ENCODE data around the gene PCNX1.
"Not testable (repeated sequence)": the region's sequence is repeated elsewhere in the genome, so short reads cannot be mapped to it uniquely, and the experiment has no call there.

PCNX1 gene

DNA sequence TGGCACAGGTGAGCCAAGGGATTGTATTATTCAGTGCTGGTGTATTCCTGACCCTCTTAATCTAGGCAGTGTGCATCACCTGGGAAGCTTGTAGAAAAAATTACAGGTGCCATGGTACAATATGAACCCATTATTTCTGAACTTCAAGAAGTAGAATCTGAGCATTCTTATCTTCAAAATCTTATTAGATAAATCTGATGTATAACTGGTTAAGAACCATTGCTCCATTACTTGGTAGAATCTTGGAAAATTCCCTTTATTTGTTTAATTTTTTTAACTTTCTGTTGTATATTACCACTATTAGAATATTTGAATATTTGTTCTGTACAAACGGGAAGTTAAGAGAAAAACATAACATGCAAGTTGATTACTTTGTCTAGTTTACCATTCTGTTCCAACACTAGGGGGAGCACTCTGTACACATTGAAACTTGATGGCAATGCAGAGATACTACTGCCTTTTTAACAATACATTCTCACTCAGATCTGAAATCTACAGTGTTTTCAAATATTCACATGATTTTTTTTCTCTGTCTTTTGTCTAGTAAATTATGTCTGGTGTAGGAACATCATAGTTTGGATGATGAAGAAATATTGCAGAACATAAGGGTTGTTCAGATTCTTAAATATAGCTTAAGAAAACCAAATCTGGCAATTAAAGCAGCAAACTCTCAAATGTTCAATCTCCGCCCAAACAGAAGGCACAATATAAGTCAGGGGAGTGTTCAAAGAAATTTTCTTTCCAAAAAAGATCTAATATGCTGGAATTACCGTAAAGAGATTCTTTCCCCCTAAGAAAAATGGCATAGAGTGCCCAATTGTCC is 196.6 kb downstream of the PCNX1 start:
- DNase-seq = peak in 1 of 2 experiments; percentile 3

DNA sequence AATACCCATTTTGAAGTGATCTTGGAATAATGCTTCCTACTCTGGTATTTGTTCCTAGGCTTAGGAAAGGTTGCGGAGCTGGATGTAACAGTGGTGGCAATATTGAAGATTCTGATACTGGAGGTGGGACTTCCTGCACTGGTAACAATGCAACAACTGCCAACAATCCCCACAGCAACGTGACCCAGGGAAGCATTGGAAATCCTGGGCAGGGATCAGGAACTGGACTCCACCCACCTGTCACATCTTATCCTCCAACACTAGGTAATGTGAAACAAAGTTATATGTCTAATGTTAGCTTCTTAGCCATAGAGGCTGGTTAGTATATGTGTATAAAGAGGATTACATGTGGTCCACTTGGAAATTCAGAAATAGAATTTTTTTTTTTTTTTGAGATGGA is 197.9 kb downstream of the PCNX1 start:
- no peak for DNase-seq

DNA sequence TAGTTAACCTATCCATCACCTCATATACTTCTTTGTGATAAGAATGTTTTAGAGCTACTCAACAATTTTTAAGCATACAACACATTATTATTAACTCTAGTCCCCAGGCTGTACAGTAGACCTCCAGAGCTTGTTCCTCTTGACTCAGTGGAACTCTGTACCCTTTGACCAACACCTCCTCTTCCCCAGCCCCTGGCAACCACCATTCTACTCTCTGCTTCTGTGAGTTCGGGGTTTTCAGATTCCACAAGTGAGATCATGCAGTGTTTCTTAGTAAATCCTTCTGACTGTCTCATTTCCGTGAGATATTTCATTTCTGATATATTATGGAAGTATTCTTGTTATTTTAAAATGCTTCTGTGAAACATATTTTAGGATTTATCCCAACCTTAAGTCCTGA is 200.7 kb downstream of the PCNX1 start:
- no peak for DNase-seq

DNA sequence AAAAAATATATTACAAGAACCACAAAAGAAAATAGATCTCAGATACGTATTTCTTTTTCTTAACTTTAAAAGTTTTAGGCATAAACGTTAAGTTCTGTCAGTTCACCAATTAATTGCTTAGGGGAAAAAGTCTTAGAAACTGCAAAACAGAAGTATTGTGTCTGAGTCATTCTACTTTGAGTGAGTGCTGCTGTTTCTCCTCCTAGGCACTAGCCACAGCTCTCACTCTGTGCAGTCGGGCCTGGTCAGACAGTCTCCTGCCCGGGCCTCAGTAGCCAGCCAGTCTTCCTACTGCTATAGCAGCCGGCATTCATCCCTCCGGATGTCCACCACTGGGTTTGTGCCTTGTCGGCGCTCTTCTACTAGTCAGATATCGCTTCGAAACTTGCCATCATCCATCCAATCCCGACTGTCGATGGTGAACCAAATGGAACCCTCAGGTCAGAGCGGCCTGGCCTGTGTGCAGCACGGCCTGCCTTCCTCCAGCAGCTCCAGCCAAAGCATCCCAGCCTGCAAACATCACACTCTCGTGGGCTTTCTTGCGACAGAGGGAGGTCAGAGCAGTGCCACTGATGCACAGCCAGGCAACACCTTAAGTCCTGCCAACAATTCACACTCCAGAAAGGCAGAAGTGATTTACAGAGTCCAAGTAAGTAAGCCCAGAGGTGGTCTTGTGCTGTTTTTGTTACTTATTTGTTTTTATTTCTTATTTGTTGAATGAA is 201.3 kb downstream of the PCNX1 start:
- DNase-seq = no peak

DNA sequence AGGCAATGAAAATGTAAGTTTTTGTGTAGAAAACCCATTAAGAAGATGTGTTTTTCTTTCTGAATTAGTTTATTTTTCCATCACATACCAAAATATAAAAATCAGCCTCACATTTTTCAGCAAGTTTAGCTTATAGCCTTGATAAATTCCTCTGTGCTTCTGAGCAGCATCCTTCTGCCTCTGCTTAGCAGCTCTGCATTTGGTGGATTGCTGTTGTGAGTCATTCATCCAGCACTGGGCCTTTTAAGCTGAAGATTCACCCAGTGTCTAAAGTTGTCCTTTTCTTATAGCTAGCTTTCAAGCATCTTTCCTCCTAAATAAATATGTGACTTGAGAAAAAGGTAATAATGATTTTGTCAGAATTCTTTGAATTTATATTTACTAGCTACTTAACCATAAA is 206.1 kb downstream of the PCNX1 start:
- no peak for DNase-seq

DNA sequence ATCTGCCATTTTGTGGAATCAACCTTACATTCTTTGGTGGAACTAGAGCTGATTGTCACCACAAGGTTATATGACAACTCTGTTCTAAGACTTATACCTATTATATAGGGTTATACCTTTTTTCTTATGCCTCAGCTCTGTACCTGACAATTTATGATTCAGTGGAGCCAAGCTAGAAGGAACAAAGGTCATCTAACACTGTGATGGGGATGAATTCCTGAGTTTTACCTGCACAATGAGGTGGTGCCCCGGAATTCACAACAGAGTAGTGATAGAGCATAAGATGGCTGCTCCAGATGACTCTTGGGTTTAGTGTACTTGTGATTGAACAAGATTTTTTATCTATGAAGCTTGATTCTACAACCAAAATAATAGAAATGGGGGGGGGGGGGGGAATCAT is 207.3 kb downstream of the PCNX1 start:
- no peak for DNase-seq

DNA sequence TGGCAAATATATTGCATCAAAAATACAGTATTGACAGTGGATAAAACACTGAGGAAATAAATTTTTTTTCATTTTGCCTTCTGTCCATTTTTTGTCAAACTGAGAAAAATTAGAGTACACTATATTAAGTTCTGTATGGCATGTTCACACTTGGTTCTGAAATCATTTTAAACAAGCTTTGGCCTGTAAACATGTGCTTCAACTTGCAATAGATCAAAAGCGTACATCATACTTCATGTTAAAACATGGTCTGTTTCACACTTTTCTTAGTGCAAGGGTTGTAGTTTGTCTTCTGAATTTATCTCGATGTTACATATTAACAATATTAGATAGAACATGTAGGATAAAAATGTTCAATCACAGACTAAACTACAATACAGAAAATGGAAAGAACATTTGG is 208.0 kb downstream of the PCNX1 start:
- no peak for DNase-seq

DNA sequence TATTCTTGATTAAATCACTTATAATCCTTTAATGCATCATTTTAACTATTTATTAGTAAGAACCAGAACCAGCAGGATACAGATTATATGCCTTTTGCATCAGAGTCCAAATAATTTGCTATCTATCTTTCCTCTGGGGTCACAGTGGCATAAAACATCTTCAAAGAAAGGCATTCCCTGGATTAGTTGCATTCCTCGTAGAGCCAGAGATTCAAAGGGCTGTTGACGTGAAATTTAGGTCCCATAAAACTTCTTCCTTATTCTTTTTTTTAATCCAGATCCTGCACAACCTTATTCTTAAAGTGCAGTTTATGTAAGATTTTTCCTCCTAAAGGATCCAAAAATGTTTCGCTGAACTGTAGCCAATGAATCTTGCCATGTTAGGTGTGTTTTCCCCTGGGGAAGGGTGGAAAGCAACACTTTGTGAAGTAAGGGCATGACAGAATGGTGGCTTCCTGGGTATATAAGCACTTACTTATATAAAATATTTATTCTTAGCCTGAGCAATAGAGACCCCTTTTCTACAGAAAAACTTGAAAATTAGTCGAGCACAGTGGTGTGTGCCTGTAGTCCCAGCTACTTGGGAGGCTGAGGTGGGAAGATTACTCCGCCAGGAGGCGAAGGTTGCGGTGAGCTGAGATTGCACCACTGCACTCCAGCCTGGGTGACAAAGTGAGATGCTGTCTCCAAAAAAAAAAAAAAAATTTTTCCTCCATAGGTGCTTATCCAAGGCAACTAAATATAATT is 208.7 kb downstream of the PCNX1 start:
- no peak for DNase-seq

DNA sequence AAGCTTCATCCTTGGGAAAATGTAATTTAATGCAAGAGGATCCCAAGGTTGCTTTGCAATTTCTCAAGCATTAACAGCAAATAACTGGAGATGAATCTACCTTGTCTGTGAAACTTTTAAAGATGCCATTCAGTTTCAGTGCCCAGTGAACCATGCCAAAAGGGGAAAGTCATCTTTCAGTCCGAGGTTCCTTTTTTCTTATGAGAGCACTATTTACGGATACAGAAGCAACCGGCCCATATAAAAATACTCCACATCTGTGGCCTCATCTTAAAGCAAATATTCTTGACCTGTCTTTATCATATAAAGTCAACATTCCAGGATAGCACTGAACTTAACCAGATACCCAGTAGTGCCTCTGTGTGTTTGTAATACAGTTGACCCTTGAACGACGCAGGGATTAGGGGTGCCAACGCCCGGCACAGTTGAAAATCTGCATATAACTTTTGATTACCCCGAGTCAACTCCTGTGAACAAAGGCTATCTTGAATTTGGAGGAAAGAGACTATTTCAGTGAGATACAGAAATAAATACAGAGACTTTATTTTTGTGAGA is 209.4 kb downstream of the PCNX1 start:
- DNase-seq = no peak

DNA sequence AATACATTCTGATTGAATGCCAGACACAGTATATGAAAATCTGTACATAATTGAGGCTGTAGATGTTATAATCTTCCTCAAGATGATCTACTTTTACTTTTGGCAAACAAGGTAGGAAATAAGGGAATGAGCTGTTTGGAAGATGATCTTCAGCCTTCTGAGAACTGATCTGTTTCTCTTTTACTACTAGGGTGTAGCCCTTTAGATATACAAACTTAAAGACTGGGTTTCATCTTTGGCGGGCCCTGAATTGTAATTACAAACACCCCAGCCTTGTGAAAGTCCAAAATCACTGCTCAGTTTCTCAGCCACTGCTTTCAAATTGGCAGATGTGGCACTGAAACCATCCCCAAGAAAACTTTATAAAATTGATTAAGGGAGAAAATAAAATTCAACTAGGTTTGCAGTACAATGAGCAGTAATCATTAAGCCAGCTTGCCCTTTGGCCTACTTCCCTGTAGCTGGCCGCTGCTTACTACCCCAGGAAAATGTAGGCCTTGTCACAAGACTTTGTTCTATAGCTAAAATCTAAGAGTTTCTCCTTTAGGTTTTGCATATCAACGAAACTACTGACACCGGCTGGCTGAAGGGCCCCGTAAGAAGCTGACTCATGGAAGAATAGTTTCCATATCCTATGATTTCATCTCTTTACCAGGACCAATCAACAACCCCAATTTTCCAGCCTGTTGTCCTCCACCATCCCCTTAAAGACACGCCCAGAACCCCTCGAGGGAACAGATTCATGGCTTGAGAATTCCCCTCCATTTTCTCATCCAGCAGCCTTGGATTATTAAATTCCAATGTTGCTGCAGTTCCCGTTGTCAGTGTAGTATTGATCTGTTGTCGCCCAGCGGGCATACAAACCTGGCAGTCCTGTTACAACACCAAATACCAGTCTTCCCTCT is 210.8 kb downstream of the PCNX1 start:
- no peak for DNase-seq

DNA sequence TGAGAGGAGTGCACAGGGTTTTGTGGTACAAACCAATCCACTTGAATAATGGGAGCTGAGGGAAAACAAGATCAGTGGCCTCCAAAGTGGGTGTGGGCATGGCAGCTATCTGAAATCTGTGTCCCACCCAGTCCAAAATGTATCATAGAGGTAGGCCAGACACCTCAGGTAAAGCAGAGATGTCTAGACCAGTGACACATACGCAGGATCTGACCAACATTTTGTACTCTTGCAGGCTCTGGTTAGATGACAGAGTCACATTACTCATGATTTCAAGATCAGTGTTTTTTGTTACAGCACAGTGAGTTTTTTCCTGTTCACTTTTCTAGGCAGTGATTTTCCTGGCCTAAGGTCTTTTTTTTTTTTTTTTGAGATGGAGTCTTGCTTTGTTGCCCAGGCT is 211.8 kb downstream of the PCNX1 start:
- DNase-seq = no peak

DNA sequence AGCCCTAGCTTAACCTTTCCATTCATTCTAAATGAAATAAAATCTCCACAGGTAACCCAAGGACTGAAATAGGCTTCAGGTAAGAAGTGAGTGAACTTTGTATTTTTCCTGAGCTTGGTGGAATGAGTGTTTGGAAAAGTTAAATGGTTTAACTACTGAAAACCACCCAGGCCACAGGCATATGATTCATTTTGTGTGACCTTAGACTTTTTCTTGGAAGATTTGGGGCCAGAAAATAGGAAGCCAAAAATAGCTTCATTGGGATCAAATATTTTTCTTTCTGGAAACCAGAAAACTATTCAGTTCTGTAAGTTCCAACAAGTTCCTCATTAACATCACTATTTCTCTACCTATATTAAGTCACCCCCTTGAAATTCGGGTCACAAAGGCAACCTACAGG is 212.6 kb downstream of the PCNX1 start:
- DNase-seq = no peak

DNA sequence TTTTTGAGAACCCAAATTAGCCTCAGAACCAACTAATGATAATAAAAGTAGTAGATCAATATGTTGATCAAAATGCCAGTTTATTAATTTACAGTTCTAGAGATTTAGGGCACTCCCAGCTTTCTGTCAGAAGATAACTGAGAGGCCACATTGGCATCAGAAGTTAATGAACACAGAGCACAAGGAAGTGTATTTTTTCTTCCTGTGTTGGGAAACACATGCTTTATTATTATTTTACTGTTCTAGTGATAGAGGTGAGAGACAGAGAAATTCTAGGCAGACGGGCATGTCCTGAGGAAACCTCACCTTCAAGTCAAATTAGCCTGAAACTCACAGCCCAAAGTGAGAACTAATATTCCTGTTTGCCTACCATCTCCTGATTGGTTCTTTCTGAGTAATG is 213.7 kb downstream of the PCNX1 start:
- DNase-seq = no peak

DNA sequence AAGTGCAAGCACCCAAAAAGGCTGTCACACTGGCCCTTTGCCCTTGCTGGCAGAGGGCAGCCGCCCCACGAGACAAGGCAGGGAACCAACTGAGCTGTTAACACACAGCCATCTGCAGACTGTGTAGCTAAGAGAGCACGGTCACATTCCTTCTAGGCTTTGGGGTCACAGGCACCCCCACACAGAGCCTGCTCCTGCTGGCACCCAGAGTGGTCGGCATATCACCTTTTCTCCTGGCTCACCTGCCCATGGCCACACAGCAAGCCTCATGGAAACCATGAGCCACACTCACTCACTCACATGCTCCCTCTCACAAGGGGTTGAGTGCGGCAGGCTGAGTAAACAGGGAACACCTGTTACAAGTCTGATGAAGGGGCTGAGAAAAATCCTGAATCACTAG is 214.5 kb downstream of the PCNX1 start:
- DNase-seq = no peak

DNA sequence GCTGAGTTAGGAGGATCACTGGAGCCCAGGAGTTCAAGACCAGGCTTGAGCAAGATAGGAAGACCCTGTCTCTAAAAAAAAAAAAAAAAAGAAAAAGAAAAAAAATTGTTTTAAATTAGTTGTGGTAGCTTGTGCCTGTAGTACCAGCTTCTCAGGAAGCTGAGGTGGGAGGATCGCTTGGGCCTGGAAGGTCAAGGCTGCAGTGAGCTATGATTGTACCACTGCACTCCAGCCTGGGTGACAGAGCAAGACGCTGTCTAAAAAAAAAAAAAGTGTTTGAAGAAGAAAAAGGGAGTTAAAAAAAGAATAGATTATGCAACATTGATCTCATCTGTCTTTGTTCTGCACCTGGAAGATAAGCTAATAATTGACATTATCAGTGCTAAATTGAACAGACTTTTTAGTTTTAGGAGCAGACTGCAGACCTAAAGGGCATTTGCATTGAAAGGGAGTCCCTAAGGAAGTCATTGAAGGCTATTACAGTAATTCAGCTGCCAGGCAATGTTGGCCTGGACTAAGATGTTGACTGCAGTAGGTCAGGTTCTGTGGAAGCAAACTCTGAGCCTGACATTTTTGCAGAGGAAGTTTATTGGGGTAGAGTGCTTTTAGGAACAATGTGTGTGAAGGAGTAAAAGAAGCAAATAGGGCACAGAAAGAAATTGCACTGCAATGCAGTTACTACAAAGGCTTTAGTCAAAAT is 215.8 kb downstream of the PCNX1 start:
- DNase-seq = no peak

DNA sequence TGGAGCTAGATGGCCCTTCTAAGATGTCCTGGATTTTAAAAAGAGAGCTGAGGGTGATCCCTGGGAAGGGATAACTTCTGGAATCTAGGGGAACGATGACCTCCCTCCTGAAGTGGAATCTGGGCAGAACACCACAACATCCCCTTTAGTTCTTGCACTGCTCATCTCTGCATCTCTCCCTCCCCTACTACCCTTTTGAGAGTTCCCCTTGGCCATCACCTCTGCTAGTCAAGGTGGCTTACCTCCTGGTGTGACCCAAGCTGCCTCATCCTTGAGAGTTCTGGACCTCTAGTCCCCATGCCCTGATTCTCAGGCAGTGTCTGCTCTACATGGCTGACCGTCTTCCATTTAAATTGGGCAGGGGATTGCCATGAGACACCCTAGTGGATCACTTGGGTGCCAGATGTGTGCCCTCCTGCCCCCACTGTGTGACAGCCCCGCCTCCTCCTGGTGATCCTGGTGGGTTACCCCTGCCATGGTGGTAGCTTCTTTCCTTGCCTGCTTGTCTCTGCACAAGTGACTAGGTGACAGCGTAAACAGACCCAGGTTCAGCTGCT is 216.4 kb downstream of the PCNX1 start:
- no peak for DNase-seq

DNA sequence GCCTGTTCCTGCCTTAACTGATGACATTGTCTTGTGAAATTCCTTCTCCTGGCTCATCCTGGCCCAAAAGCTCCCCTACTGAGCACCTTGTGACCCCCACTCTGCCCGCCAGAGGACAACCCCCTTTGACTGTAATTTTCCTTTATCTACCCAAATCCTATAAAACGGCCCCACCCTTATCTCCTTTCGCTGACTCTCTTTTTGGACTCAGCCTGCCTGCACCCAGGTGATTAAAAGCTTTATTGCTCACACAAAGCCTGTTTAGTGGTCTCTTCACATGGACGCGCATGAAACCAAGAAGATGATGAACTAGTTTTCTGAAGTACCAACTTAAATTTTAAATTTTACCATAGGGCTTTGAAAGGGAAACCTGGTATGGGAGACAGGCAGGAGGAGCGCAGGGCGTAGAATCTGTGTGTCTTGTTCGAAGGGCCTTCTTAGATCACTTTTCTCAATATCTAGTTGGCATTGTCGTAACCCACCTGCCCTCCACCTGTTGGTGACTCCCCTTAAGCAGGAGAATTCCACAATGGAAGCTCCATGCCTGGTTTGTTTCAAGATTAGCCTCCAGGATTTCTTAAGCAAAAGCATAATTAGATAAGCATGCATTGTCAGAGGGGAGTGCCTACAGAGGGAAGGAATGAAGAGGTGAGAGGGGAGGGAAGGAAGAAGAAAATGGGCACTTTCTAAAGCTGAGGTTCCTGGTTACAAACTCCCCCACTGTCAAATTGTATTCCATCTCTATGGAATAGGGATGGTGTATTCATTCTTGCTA is 222.6 kb downstream of the PCNX1 start:
- not testable (repeated sequence) for DNase-seq

DNA sequence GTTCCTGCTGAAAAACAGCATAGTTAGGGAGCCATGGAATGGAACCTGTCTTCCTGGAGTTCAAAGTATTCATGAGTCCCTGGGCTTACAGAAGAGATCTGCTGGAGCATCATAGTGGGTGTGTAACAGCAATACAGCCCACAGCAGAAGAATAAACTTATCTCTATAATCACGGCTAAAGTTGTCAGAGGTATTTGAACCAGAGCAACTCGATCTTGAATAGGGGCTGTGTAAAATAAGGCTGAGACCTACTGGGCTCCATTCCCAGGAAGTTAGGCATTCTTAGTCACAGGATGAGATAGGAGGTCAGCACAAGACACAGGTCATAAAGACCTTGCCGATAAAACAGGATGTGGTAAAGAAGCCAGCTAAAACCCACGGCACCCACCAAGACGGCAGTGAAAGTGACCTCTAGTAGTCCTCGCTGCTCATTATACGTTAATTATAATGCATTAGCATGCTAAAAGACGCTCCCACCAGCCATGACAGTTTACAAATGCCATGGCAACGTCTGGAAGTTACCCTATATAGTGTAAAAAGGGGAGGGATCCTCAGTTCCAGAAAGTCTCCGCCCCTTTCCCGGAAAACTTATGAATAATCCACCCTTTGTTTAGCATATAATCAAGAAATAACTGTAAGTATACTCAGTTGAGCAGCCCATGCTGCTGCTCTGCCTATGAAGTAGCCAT is 223.4 kb downstream of the PCNX1 start:
- DNase-seq = no peak

DNA sequence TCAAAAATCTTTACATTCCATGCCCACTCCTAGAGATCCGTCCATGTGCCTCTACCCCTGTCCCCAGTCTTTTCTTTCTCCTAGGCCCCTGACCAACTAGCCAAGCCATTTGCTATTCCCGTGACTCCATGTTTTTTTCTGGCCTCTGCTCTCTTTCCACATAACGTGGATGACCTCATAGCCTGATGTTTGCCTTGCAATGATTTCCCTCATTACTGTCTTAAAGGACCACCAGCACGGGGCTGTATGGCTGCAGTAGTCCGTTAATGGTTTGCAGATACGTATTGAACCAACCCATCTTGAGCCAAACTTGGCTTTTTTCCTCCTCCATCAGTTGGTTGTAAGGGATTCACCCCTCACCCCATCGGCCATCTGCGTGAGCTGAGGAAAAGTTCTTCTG is 226.0 kb downstream of the PCNX1 start:
- DNase-seq = no peak

DNA sequence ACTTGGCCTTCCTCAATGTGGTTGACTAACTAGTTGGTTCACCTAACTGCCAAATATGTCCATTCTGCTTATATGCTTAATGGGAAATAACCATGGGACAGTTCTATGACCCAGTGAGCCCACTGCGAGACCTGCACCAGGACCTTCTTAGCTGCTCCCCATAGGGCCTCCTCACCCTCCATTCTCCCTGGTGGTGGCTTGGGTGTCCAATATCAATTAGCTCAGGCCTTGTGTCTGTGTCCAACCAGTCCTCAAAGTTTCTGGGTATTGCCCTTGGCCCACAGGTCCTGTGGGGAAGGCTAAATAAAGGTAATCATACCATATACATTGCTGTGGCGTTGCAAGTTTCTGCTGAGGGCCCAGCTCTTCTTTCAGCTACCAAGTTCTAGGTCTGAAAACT is 228.2 kb downstream of the PCNX1 start:
- DNase-seq = no peak
